IMR-90 (cell line): ENCODE results near the gene ATG4A. TPM values are rescaled to one million over a fixed set of nuclear protein-coding genes. Genes with fewer than 3 reads are reported as not detected.

Experiments
- polyA plus RNA-seq, 3 experiments: library from polyadenylated mRNA; depleted of rRNA; stranded (reverse); fragments of >200 nt; gene quantifications; 2 replicates each; pipeline ENCODE4 v1.2.3, GENCODE V29; 2012; ENCODE audit warnings: low replicate concordance in 1 of 3
- total RNA-seq: library from RNA; depleted of rRNA; stranded (reverse); fragments of >200 nt; gene quantifications from 2 replicates; pipeline ENCODE4 v1.2.3, GENCODE V29; 2012; rRNA removed

ATG4A gene
- total and polyA plus RNA-seq, 2 of the 4 experiments (the other 2 are of a cell fraction), result 8.2 to 14.7 TPM

Other genes with a start within 250 kb of the ATG4A start
- not detected in 2 replicates for gene TEX13B, start 109.4 kb upstream of the ATG4A start, total RNA-seq
- not detected in 2 replicates for gene TEX13B, start 109.4 kb upstream of the ATG4A start, polyA plus RNA-seq (2012; rRNA removed)
- not detected in 2 replicates for gene VSIG1, start 46.7 kb upstream of the ATG4A start, total RNA-seq
- not detected in 2 replicates for gene VSIG1, start 46.7 kb upstream of the ATG4A start, polyA plus RNA-seq (2012; rRNA removed)
- gene PSMD10, start 236 bp upstream of the ATG4A start, total RNA-seq, result 122 TPM in 2 replicates
- 56.3 and 62.0 TPM in 2 replicates for gene PSMD10, start 236 bp upstream of the ATG4A start, polyA plus RNA-seq (2012; rRNA removed)